ENCODE results near the gene LRRC75A.

GRCh38 chr17:16453493-16453851 lies 38.5 kb downstream of the LRRC75A start:
- TF ChIP-seq CTCF (IDR thresholded peaks at IDR 0.05; ENCODE audit: poor library complexity), result no peak
- no peak for TF ChIP-seq EZH2 (IDR thresholded peaks at IDR 0.05; ENCODE audit: borderline replicate concordance)
- no peak for TF ChIP-seq EZH2phosphoT487 (IDR thresholded peaks at IDR 0.05; ENCODE audit: low read depth, severe bottlenecking, unreplicated experiment)
